Liver (tissue), 3 donors: ENCODE data around the gene GNPTG.

Experiments
- EGR1 ChIP-seq, 2 donors: IDR thresholded peaks; 2 replicates each; pipeline ENCODE4 v1.6.1; 2016 to 2018; ENCODE audit warnings: antibody characterized with exemption in 2 of 2, low read depth in 2 of 2
- GABPA ChIP-seq, 2 donors: IDR thresholded peaks in 1 of 2; conservative IDR thresholded peaks in 1 of 2; 2 replicates each; pipeline ENCODE4 v1.6.1; 2016; ENCODE audit warnings: antibody characterized with exemption in 2 of 2, mild to moderate bottlenecking in 1 of 2, moderate library complexity in 1 of 2
- HNF4A ChIP-seq, 2 donors: conservative IDR thresholded peaks; 2 replicates each; pipeline ENCODE4 v1.6.1; 2016; ENCODE audit warnings: antibody characterized with exemption in 2 of 2, mild to moderate bottlenecking in 2 of 2
- JUND ChIP-seq, 2 donors: IDR thresholded peaks; 2 replicates each; pipeline ENCODE4 v1.6.1; 2016; ENCODE audit warnings: antibody characterized with exemption in 2 of 2
- RAD21 ChIP-seq, 2 donors: IDR thresholded peaks; 2 replicates each; pipeline ENCODE4 v1.6.1; 2016; ENCODE audit warnings: antibody characterized with exemption in 2 of 2, mild to moderate bottlenecking in 2 of 2
- SP1 ChIP-seq: IDR thresholded peaks from 2 replicates; pipeline ENCODE4 v1.6.1; 2018; ENCODE audit warnings: antibody characterized with exemption, mild to moderate bottlenecking
- TAF1 ChIP-seq: conservative IDR thresholded peaks from 2 replicates; pipeline ENCODE4 v1.6.1; 2016; ENCODE audit warnings: antibody characterized with exemption, mild to moderate bottlenecking
- YY1 ChIP-seq: IDR thresholded peaks from 2 replicates; pipeline ENCODE4 v1.6.1; 2016; ENCODE audit warnings: antibody characterized with exemption, mild to moderate bottlenecking
- TF ChIP-seq, protein P1 (sequence below): fragments of 150-350 bp; IDR thresholded peaks from 2 replicates; pipeline ENCODE4 v1.5.1; 2017; ENCODE audit warnings: improper control_type of control experiment, low read depth, low read length; ENCODE audit not compliant: missing input control
- TF ChIP-seq, protein P2 (sequence below): IDR thresholded peaks from 2 replicates; pipeline ENCODE4 v1.6.1; 2016; ENCODE audit warnings: antibody characterized with exemption, mild to moderate bottlenecking
- TF ChIP-seq, protein P3 (sequence below): IDR thresholded peaks from 2 replicates; pipeline ENCODE4 v1.6.1; 2016; ENCODE audit warnings: antibody characterized with exemption
- TF ChIP-seq, protein P4 (sequence below): IDR thresholded peaks from 2 replicates; pipeline ENCODE4 v1.6.1; 2016; ENCODE audit warnings: antibody characterized with exemption
- donor health status: healthy.
- donor health status: healthy.

DNA sequence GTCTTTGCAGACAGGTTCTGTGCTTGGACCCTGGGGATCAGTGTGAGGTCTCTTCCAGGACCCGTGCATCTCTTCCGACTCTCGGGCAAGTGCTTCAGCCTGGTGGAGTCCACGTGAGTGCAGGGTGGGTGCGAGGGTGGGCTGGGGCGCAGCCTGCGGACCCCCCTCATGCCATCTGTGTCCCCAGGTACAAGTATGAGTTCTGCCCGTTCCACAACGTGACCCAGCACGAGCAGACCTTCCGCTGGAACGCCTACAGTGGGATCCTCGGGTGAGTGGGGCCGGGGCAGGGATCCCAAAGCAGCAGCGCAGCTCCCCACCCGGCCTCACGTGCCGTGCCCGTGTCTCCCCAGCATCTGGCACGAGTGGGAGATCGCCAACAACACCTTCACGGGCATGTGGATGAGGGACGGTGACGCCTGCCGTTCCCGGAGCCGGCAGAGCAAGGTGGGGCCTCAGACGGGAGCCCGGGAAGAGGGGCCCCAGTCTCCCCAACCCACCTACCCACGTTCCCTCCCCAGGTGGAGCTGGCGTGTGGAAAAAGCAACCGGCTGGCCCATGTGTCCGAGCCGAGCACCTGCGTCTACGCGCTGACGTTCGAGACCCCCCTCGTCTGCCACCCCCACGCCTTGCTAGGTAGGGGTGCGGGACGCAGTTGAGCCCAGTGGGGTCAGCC lies 10.1 kb downstream of the GNPTG start:
- TF ChIP-seq EGR1 (IDR thresholded peaks at IDR 0.05; ENCODE audit: low read depth in 2 of 2) (no peak), HNF4A (conservative IDR thresholded peaks at IDR 0.05) (no peak), JUND (IDR thresholded peaks at IDR 0.05) (no peak), YY1 (no peak), RAD21 (IDR thresholded peaks at IDR 0.05) (no peak), SP1 (no peak), GABPA (IDR thresholded peaks at IDR 0.05 in 1 of 2, conservative IDR thresholded peaks at IDR 0.05 in 1 of 2) (no peak), TAF1 (no peak)
- TF ChIP-seq, protein P1, sequence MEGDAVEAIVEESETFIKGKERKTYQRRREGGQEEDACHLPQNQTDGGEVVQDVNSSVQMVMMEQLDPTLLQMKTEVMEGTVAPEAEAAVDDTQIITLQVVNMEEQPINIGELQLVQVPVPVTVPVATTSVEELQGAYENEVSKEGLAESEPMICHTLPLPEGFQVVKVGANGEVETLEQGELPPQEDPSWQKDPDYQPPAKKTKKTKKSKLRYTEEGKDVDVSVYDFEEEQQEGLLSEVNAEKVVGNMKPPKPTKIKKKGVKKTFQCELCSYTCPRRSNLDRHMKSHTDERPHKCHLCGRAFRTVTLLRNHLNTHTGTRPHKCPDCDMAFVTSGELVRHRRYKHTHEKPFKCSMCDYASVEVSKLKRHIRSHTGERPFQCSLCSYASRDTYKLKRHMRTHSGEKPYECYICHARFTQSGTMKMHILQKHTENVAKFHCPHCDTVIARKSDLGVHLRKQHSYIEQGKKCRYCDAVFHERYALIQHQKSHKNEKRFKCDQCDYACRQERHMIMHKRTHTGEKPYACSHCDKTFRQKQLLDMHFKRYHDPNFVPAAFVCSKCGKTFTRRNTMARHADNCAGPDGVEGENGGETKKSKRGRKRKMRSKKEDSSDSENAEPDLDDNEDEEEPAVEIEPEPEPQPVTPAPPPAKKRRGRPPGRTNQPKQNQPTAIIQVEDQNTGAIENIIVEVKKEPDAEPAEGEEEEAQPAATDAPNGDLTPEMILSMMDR = no peak
- TF ChIP-seq, protein P2, sequence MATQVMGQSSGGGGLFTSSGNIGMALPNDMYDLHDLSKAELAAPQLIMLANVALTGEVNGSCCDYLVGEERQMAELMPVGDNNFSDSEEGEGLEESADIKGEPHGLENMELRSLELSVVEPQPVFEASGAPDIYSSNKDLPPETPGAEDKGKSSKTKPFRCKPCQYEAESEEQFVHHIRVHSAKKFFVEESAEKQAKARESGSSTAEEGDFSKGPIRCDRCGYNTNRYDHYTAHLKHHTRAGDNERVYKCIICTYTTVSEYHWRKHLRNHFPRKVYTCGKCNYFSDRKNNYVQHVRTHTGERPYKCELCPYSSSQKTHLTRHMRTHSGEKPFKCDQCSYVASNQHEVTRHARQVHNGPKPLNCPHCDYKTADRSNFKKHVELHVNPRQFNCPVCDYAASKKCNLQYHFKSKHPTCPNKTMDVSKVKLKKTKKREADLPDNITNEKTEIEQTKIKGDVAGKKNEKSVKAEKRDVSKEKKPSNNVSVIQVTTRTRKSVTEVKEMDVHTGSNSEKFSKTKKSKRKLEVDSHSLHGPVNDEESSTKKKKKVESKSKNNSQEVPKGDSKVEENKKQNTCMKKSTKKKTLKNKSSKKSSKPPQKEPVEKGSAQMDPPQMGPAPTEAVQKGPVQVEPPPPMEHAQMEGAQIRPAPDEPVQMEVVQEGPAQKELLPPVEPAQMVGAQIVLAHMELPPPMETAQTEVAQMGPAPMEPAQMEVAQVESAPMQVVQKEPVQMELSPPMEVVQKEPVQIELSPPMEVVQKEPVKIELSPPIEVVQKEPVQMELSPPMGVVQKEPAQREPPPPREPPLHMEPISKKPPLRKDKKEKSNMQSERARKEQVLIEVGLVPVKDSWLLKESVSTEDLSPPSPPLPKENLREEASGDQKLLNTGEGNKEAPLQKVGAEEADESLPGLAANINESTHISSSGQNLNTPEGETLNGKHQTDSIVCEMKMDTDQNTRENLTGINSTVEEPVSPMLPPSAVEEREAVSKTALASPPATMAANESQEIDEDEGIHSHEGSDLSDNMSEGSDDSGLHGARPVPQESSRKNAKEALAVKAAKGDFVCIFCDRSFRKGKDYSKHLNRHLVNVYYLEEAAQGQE = no peak
- TF ChIP-seq, protein P3, sequence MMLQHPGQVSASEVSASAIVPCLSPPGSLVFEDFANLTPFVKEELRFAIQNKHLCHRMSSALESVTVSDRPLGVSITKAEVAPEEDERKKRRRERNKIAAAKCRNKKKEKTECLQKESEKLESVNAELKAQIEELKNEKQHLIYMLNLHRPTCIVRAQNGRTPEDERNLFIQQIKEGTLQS = no peak
- TF ChIP-seq, protein P4, sequence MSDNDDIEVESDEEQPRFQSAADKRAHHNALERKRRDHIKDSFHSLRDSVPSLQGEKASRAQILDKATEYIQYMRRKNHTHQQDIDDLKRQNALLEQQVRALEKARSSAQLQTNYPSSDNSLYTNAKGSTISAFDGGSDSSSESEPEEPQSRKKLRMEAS = no peak
